Peyer's patch (tissue), 4 donors: ENCODE data around the gene LAMA5. TPM values are rescaled to one million over a fixed set of nuclear protein-coding genes. Genes with fewer than 3 reads are reported as not detected.

Experiments
- DNase-seq, 3 donors: peaks; one replicate each; pipeline ENCODE4 v3.0.0-alpha.2; 2017 to 2019
- H3K27ac ChIP-seq, 4 donors: fragments of 200-600 bp; sonication (generic); one replicate each; pipeline ENCODE4 v1.5.1; 2016 to 2019
- H3K27me3 ChIP-seq, 2 donors: fragments of 200-600 bp; sonication (generic); one replicate each; pipeline ENCODE4 v1.5.1; 2019
- H3K36me3 ChIP-seq, 3 donors: fragments of 200-600 bp; sonication (generic); one replicate each; pipeline ENCODE4 v1.5.1; 2016 to 2019
- H3K4me1 ChIP-seq, 4 donors: fragments of 200-600 bp; sonication (generic); one replicate each; pipeline ENCODE4 v1.5.1; 2016 to 2019
- H3K4me3 ChIP-seq, 4 donors: fragments of 200-600 bp; sonication (generic); 1 replicate in 3 of 4; 2 replicates in 1 of 4; pipeline ENCODE4 v1.5.1; 2016 to 2019; ENCODE audit warnings: mild to moderate bottlenecking in 1 of 4
- H3K9me3 ChIP-seq, 4 donors: fragments of 200-600 bp; sonication (generic); one replicate each; pipeline ENCODE4 v1.5.1; 2016 to 2019; ENCODE audit warnings: mild to moderate bottlenecking in 1 of 4
- CTCF ChIP-seq, 6 experiments: fragments of 450-650 bp in 4 of 6; fragments of 200-600 bp in 2 of 6; sonication (generic) in 1 of 6; IDR thresholded peaks; one replicate each; pipeline ENCODE4 v1.5.1; 2017 to 2019; ENCODE audit warnings: antibody characterized with exemption in 6 of 6, mild to moderate bottlenecking in 3 of 6, moderate library complexity in 1 of 6
- POLR2A ChIP-seq, 2 donors: fragments of 450-650 bp; IDR thresholded peaks; one replicate each; pipeline ENCODE4 v1.5.1; 2017; ENCODE audit warnings: antibody characterized with exemption in 2 of 2, mild to moderate bottlenecking in 2 of 2, moderate library complexity in 2 of 2
- total RNA-seq, 4 donors: library from RNA; depleted of rRNA; stranded (reverse); fragments of >200 nt; gene quantifications; one replicate each; pipeline ENCODE4 v1.1.0, GENCODE V29; 2016

Gene LAMA5
- total RNA-seq, 4 donors from 2014 or later: 31.2 to 328 (median 87.3) TPM

GRCh38 chr20:62363920-62364851, 2.9 kb downstream of the LAMA5 start:
- H3K27ac ChIP-seq: peak overlapping the region; percentile 7 to 80 (median 62)
- peaks cover 0 to 15% of the 10 kb centered on the region in 2 donors for H3K27me3 ChIP-seq
- no peak for DNase-seq
- H3K9me3 ChIP-seq: no peaks in the 10 kb centered on the region
- peak overlapping the region in 1 of 4 donors; percentile 68 for H3K4me3 ChIP-seq
- H3K4me1 ChIP-seq: peaks cover 3 to 72% (median 29%) of the 10 kb centered on the region in 4 donors
- H3K36me3 ChIP-seq: no peaks in the 10 kb centered on the region
- no peak for TF ChIP-seq CTCF (IDR thresholded peaks at IDR 0.05)

GRCh38 chr20:62362991-62363919, 3.9 kb downstream of the LAMA5 start:
- Histone ChIP-seq H3K27me3 (peaks cover 0 to 9% of the 10 kb centered on the region in 2 donors), H3K27ac (peak overlapping the region in 1 of 4 donors; percentile 78), H3K36me3 (no peaks in the 10 kb centered on the region), H3K9me3 (no peaks in the 10 kb centered on the region), H3K4me3 (no peak overlapping the region), H3K4me1 (peaks cover 0 to 73% (median 19%) of the 10 kb centered on the region in 4 donors)
- no peak for TF ChIP-seq CTCF (IDR thresholded peaks at IDR 0.05)
- DNase-seq: no peak

GRCh38 chr20:62362590-62362940, 4.5 kb downstream of the LAMA5 start:
- Histone ChIP-seq H3K9me3 (no peaks in the 10 kb centered on the region), H3K27ac (peak overlapping the region in 1 of 4 donors; percentile 78), H3K27me3 (peaks cover 0 to 3% of the 10 kb centered on the region in 2 donors), H3K36me3 (no peaks in the 10 kb centered on the region), H3K4me3 (no peak overlapping the region), H3K4me1 (peaks cover 0 to 73% (median 12%) of the 10 kb centered on the region in 4 donors)
- no peak for TF ChIP-seq POLR2A (IDR thresholded peaks at IDR 0.05)
- TF ChIP-seq CTCF (IDR thresholded peaks at IDR 0.05): no peak
- no peak for DNase-seq

- H3K4me1 ChIP-seq: peaks cover 0 to 75% (median 9%) of the 10 kb centered on the region in 4 donors
- H3K27me3 ChIP-seq: no peaks in the 10 kb centered on the region
- no peak overlapping the region for H3K4me3 ChIP-seq
- DNase-seq: no peak
- no peaks in the 10 kb centered on the region for H3K36me3 ChIP-seq
- H3K27ac ChIP-seq: peak overlapping the region in 2 of 4 donors; percentile 12 to 78
- no peak for TF ChIP-seq POLR2A (IDR thresholded peaks at IDR 0.05)
- TF ChIP-seq CTCF (IDR thresholded peaks at IDR 0.05): no peak
- H3K9me3 ChIP-seq: no peaks in the 10 kb centered on the region
These were observed 5.1 kb downstream of the LAMA5 start for GRCh38 chr20:62361799-62362589.
